ENCODE data around the gene DMGDH. TPM values are rescaled to one million over a fixed set of nuclear protein-coding genes. Genes with fewer than 3 reads are reported as not detected.
"Not testable (repeated sequence)": the region's sequence is repeated elsewhere in the genome, so short reads cannot be mapped to it uniquely, and the experiment has no call there.

Gene DMGDH
- total RNA-seq, 2 donors from 2014 or later: 0.42 to 1.9 TPM

GRCh38 chr5:78984439-78985115 lies 84.9 kb downstream of the DMGDH start:
- Mint-ChIP-seq H3K4me1 (peaks cover 24% of the 10 kb centered on the region), H3K36me3 (ENCODE audit: low read depth) (no peaks in the 10 kb centered on the region), H3K27me3 (no peaks in the 10 kb centered on the region), H3K9me3 (no peaks in the 10 kb centered on the region), H3K4me3 (peak overlapping the region; percentile 92), H3K27ac (peak overlapping the region; percentile 85)
- ATAC-seq (replicated peaks): peak; percentile 64

- Mint-ChIP-seq H3K9me3 (no peaks in the 10 kb centered on the region), H3K27me3 (no peaks in the 10 kb centered on the region), H3K4me1 (peaks cover 30% of the 10 kb centered on the region), H3K27ac (peak overlapping the region; percentile 85), H3K36me3 (ENCODE audit: low read depth) (no peaks in the 10 kb centered on the region), H3K4me3 (peak overlapping the region; percentile 92)
- no peak for ATAC-seq (replicated peaks)
Measured at GRCh38 chr5:78983601-78984438, 85.7 kb downstream of the DMGDH start.

GRCh38 chr5:78983194-78983593 lies 86.3 kb downstream of the DMGDH start:
- not testable (repeated sequence) for H3K27me3 Mint-ChIP-seq; H3K36me3 Mint-ChIP-seq (ENCODE audit: low read depth); H3K27ac Mint-ChIP-seq; ATAC-seq (replicated peaks); H3K9me3 Mint-ChIP-seq
- Mint-ChIP-seq H3K4me1 (peaks cover 30% of the 10 kb centered on the region), H3K4me3 (peak overlapping the region; percentile 92)

- Mint-ChIP-seq H3K4me3 (no peak overlapping the region), H3K27ac (no peak overlapping the region), H3K36me3 (ENCODE audit: low read depth) (no peaks in the 10 kb centered on the region), H3K4me1 (peaks cover 29% of the 10 kb centered on the region), H3K9me3 (no peaks in the 10 kb centered on the region), H3K27me3 (no peaks in the 10 kb centered on the region)
- ATAC-seq (replicated peaks): no peak
Measured at GRCh38 chr5:78979909-78980308, 89.6 kb downstream of the DMGDH start.

GRCh38 chr5:78979117-78979742 lies 90.2 kb downstream of the DMGDH start:
- Mint-ChIP-seq H3K9me3 (no peaks in the 10 kb centered on the region), H3K27ac (no peak overlapping the region), H3K27me3 (no peaks in the 10 kb centered on the region), H3K36me3 (ENCODE audit: low read depth) (no peaks in the 10 kb centered on the region), H3K4me1 (peaks cover 28% of the 10 kb centered on the region), H3K4me3 (no peak overlapping the region)
- ATAC-seq (replicated peaks): peak; percentile 76

DNA sequence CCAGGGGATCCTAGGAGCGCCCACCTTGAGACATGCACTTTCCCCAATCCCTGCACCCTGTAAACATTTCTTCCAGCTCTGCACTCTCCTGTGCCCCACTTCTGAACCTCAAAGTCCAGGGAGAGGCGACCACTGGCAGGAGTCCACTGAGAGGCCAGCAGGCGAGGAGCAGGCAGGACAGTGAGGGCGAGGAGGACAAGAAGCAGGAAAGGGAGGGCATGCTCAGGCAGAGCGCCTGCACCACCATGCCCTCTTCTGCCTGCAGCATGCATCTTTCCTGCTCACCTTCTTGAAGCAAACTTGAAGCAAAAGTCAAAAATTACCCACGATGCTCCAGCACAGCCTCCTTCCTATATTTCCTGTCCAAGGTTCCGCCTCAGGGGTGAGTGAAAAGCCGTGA lies 94.4 kb downstream of the DMGDH start:
- H3K4me1 Mint-ChIP-seq: peaks cover 15% of the 10 kb centered on the region
- H3K27ac Mint-ChIP-seq: no peak overlapping the region
- H3K9me3 Mint-ChIP-seq: no peaks in the 10 kb centered on the region
- H3K4me3 Mint-ChIP-seq: no peak overlapping the region
- ATAC-seq (replicated peaks): no peak
- H3K27me3 Mint-ChIP-seq: no peaks in the 10 kb centered on the region
- no peaks in the 10 kb centered on the region for H3K36me3 Mint-ChIP-seq (ENCODE audit: low read depth)

- H3K27me3 Mint-ChIP-seq: no peaks in the 10 kb centered on the region
- H3K4me1 Mint-ChIP-seq: peaks cover 12% of the 10 kb centered on the region
- H3K4me3 Mint-ChIP-seq: no peak overlapping the region
- no peaks in the 10 kb centered on the region for H3K9me3 Mint-ChIP-seq
- ATAC-seq (replicated peaks): no peak
- H3K36me3 Mint-ChIP-seq (ENCODE audit: low read depth): no peaks in the 10 kb centered on the region
- H3K27ac Mint-ChIP-seq: no peak overlapping the region
Measured at GRCh38 chr5:78974601-78975000, 94.9 kb downstream of the DMGDH start.

- no peak overlapping the region for H3K4me3 Mint-ChIP-seq
- no peaks in the 10 kb centered on the region for H3K27me3 Mint-ChIP-seq
- H3K9me3 Mint-ChIP-seq: no peaks in the 10 kb centered on the region
- no peak for ATAC-seq (replicated peaks)
- no peak overlapping the region for H3K27ac Mint-ChIP-seq
- peaks cover 6% of the 10 kb centered on the region for H3K4me1 Mint-ChIP-seq
- H3K36me3 Mint-ChIP-seq (ENCODE audit: low read depth): peaks cover under 1% of the 10 kb centered on the region
Measured at GRCh38 chr5:78974011-78974410, 95.5 kb downstream of the DMGDH start.

- H3K27me3 Mint-ChIP-seq: no peaks in the 10 kb centered on the region
- peaks cover 12% of the 10 kb centered on the region for H3K36me3 Mint-ChIP-seq (ENCODE audit: low read depth)
- no peak overlapping the region for H3K27ac Mint-ChIP-seq
- H3K4me3 Mint-ChIP-seq: no peak overlapping the region
- H3K9me3 Mint-ChIP-seq: no peaks in the 10 kb centered on the region
- ATAC-seq (replicated peaks): no peak
- peaks cover 5% of the 10 kb centered on the region for H3K4me1 Mint-ChIP-seq
Measured at GRCh38 chr5:78972654-78973428, 96.6 kb downstream of the DMGDH start.

GRCh38 chr5:78971998-78972397 lies 97.5 kb downstream of the DMGDH start:
- H3K4me1 Mint-ChIP-seq: no peaks in the 10 kb centered on the region
- no peak overlapping the region for H3K27ac Mint-ChIP-seq
- no peak overlapping the region for H3K4me3 Mint-ChIP-seq
- H3K9me3 Mint-ChIP-seq: no peaks in the 10 kb centered on the region
- ATAC-seq (replicated peaks): no peak
- H3K36me3 Mint-ChIP-seq (ENCODE audit: low read depth): peaks cover 21% of the 10 kb centered on the region
- no peaks in the 10 kb centered on the region for H3K27me3 Mint-ChIP-seq

DNA sequence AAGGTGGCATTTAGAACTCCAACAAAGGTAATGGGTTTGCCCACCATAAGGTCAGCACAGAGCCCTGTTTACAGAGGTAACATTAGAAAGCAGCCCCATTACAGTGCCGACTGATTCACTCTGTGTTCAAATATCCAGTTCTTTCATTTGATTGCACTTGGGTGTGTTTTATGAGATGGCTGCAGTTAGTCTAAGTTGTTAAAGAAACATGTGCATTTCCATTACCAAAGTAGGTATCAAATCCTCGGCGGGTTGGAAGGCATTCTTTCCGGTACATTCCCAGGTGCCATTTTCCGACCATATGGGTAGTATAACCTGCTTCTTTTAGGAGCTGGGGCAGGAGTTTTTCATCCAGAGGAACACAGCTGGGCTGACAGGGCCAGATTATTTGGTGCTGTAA lies 100.7 kb downstream of the DMGDH start:
- Mint-ChIP-seq H3K4me1 (no peaks in the 10 kb centered on the region), H3K36me3 (ENCODE audit: low read depth) (peaks cover 40% of the 10 kb centered on the region), H3K4me3 (no peak overlapping the region), H3K9me3 (no peaks in the 10 kb centered on the region), H3K27ac (no peak overlapping the region), H3K27me3 (no peaks in the 10 kb centered on the region)
- ATAC-seq (replicated peaks): no peak

DNA sequence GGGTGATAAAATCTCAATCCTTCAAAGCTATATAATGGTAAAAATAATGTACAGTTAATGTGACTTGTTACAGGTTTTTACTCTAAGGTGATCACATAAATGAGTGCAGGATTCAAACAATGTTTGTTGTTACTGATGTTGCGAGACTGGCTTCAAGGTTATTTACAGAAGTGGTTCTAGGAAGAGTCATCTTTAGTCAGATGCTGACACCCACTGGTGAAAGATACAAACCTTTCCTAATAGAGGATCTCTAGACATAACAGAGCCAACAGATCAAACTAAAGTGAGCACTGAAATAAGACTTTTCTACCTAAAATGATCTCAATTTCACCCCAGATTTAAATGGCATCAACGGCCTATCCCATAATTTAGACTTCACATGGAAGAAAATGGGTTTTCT lies 104.6 kb downstream of the DMGDH start:
- no peaks in the 10 kb centered on the region for H3K27me3 Mint-ChIP-seq
- H3K4me1 Mint-ChIP-seq: no peaks in the 10 kb centered on the region
- H3K27ac Mint-ChIP-seq: no peak overlapping the region
- no peak overlapping the region for H3K4me3 Mint-ChIP-seq
- no peaks in the 10 kb centered on the region for H3K9me3 Mint-ChIP-seq
- H3K36me3 Mint-ChIP-seq (ENCODE audit: low read depth): peaks cover 65% of the 10 kb centered on the region
- ATAC-seq (replicated peaks): no peak

GRCh38 chr5:78961743-78962142 lies 107.7 kb downstream of the DMGDH start:
- Mint-ChIP-seq H3K4me1 (no peaks in the 10 kb centered on the region), H3K9me3 (no peaks in the 10 kb centered on the region), H3K27ac (no peak overlapping the region), H3K4me3 (no peak overlapping the region), H3K36me3 (ENCODE audit: low read depth) (peaks cover 42% of the 10 kb centered on the region), H3K27me3 (no peaks in the 10 kb centered on the region)
- no peak for ATAC-seq (replicated peaks)

DNA sequence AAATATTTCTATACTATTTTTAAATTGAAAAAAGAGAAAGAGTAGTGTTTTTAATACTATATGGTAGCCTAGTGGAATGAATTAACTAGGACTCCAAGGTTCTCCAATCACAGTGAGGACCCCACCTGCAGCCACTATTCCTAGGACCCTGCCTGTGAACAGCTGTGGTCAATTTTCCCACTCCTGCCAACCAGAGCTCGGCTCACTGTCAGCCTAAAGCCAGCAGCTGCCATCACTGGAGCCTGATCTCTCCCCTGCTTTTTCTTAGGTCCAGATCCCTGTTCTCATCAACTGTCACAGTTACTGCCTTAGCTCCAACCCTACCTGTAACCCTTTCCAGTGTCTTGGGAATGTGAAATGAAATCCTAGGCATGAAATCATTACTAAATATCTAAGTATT lies 109.7 kb downstream of the DMGDH start:
- no peak for ATAC-seq (replicated peaks)
- Mint-ChIP-seq H3K27ac (no peak overlapping the region), H3K36me3 (ENCODE audit: low read depth) (peaks cover 45% of the 10 kb centered on the region), H3K9me3 (no peaks in the 10 kb centered on the region), H3K4me1 (no peaks in the 10 kb centered on the region), H3K27me3 (no peaks in the 10 kb centered on the region), H3K4me3 (no peak overlapping the region)

All from activated T-helper 17 cell treated with anti-CD3 and anti-CD28 coated beads, Interleukin-2, amount 50 U/mL, for 72 hours (primary cell).